Esophagus muscularis mucosa (tissue), 4 donors: ENCODE measurements around the gene PPP1R14C. TPM values are rescaled to one million over a fixed set of nuclear protein-coding genes. Genes with fewer than 3 reads are reported as not detected.

Source experiments
- DNase-seq: peaks from one replicate; pipeline ENCODE4 v3.0.0-alpha.2; 2017; ENCODE audit errors: extremely low spot score
- H3K27ac ChIP-seq, 4 donors: fragments of 200-600 bp; sonication (generic); replicated peaks in 1 of 4; 1 replicate in 3 of 4; 2 replicates in 1 of 4; pipeline ENCODE4 v1.5.1; 2016 to 2019; ENCODE audit warnings: mild to moderate bottlenecking in 1 of 4
- H3K27me3 ChIP-seq, 4 donors: fragments of 200-600 bp; sonication (generic); one replicate each; pipeline versions ENCODE4 v1.5.1 to v1.6.0; 2016 to 2019
- H3K36me3 ChIP-seq, 4 donors: fragments of 200-600 bp; sonication (generic); one replicate each; pipeline ENCODE4 v1.5.1; 2016 to 2019
- H3K4me1 ChIP-seq, 4 donors: fragments of 200-600 bp; sonication (generic); one replicate each; pipeline ENCODE4 v1.5.1; 2016 to 2019
- H3K4me3 ChIP-seq, 4 donors: fragments of 200-600 bp; sonication (generic); 1 replicate in 2 of 4; 2 replicates in 2 of 4; pipeline ENCODE4 v1.5.1; 2016 to 2019; ENCODE audit warnings: mild to moderate bottlenecking in 4 of 4, moderate library complexity in 1 of 4
- H3K9me3 ChIP-seq, 4 donors: fragments of 200-600 bp; sonication (generic); 1 replicate in 3 of 4; 2 replicates in 1 of 4; pipeline ENCODE4 v1.5.1; 2016 to 2019
- EP300 ChIP-seq: sonication (generic); formaldehyde crosslinking; IDR thresholded peaks from one replicate; pipeline ENCODE4 v1.6.1; 2017; ENCODE audit warnings: antibody characterized with exemption
- POLR2A ChIP-seq: fragments of 450-650 bp; IDR thresholded peaks from one replicate; pipeline ENCODE4 v1.6.1; 2017; ENCODE audit warnings: antibody characterized with exemption, moderate library complexity, mild to moderate bottlenecking, low read depth
- POLR2AphosphoS5 ChIP-seq, 2 donors: sonication (generic); formaldehyde crosslinking; IDR thresholded peaks; one replicate each; pipeline ENCODE4 v1.6.1; 2017; ENCODE audit warnings: antibody characterized with exemption in 2 of 2
- WGBS: methylation state at CpG from one replicate; pipeline ENCODE4 v1.1.5; 2018; 5-methylcytosine and 5-hydroxymethylcytosine counted together
- intact Hi-C: fragments of 100-400 bp; cut with DNase I; formaldehyde crosslinking; loops from one replicate; pipeline ENCODE4 v1.15.1; 2023
- total RNA-seq, 4 donors: library from RNA; depleted of rRNA; stranded (reverse); fragments of >200 nt; gene quantifications; one replicate each; pipeline versions ENCODE4 v1.1.0 to v1.2.1, GENCODE V29; 2016
- TF ChIP-seq, protein P1 (sequence below), 3 experiments: fragments of 200-600 bp in 2 of 3; fragments of 450-650 bp in 1 of 3; sonication (generic) in 2 of 3; IDR thresholded peaks; one replicate each; pipeline ENCODE4 v1.5.1; 2017 to 2019; ENCODE audit warnings: antibody characterized with exemption in 3 of 3, mild to moderate bottlenecking in 2 of 3, moderate library complexity in 1 of 3

The PPP1R14C gene
- total RNA-seq, 4 donors from 2014 or later = 0.26 to 0.40 TPM; not detected in 2

DNA sequence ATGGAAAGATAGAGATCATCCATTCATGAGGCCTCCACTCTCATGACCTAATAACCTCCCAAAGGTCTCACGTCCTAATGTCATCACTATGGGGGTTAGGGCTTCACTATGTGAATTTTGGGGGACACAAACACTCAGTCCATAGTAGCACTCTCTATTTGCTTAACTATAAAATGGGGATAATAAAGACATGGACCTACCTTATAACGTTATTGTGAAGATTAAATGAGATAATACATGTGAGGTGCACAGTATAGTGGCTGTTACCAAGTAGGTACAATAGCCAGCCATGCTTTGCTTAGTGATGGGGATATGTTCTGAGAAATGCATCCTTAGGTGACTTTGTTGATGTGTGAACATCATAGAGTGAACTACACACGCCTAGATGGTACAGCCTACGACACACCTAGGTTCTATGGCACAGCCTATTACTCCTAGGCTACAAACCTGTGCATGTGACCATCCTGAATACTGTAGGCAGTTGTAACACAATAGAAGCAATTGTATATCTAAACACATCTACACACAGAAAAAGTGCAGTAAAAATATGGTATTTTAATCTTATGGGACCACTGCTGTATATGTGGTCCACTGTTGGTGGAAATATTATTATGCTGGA is 39.7 kb downstream of the PPP1R14C start:
- H3K4me1 ChIP-seq = peaks cover 0 to 2% (median 0%) of the 10 kb centered on the region in 4 donors
- H3K27ac ChIP-seq = no peak overlapping the region
- no peak overlapping the region for H3K4me3 ChIP-seq
- no peaks in the 10 kb centered on the region for H3K36me3 ChIP-seq
- intact Hi-C loops = no loop called here
- 92% methylated on average over 4 of the region's 4 CpGs for WGBS
- TF ChIP-seq POLR2A (no peak), POLR2AphosphoS5 (IDR thresholded peaks at IDR 0.05) (no peak), EP300 (no peak)
- TF ChIP-seq, protein P1, sequence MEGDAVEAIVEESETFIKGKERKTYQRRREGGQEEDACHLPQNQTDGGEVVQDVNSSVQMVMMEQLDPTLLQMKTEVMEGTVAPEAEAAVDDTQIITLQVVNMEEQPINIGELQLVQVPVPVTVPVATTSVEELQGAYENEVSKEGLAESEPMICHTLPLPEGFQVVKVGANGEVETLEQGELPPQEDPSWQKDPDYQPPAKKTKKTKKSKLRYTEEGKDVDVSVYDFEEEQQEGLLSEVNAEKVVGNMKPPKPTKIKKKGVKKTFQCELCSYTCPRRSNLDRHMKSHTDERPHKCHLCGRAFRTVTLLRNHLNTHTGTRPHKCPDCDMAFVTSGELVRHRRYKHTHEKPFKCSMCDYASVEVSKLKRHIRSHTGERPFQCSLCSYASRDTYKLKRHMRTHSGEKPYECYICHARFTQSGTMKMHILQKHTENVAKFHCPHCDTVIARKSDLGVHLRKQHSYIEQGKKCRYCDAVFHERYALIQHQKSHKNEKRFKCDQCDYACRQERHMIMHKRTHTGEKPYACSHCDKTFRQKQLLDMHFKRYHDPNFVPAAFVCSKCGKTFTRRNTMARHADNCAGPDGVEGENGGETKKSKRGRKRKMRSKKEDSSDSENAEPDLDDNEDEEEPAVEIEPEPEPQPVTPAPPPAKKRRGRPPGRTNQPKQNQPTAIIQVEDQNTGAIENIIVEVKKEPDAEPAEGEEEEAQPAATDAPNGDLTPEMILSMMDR (IDR thresholded peaks at IDR 0.05) = no peak
- no peak for DNase-seq
- peaks cover 0 to 3% (median 0%) of the 10 kb centered on the region in 4 donors for H3K27me3 ChIP-seq
- no peaks in the 10 kb centered on the region for H3K9me3 ChIP-seq

DNA sequence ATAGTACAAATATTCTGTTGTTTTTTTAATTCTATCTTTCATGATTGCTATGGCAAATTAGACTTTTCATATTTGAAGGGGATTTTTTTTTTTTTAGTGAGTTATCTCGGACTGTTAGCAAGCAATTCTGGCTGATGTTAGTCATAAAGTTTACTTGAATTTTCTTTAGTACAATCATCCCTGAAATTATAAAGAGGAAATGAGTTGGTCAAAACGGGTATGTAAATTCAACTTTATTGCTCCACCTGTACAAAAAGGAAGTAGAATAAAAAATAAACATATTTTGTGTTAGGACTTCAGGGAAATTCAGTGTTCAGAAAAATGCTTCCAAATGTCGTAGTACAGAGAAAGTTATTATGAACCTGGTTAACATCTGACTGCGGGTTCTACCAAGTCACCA is 40.3 kb downstream of the PPP1R14C start:
- H3K9me3 ChIP-seq = no peaks in the 10 kb centered on the region
- no peak for DNase-seq
- peaks cover 0 to 2% (median 0%) of the 10 kb centered on the region in 4 donors for H3K4me1 ChIP-seq
- TF ChIP-seq EP300 = no peak
- no peak for TF ChIP-seq POLR2AphosphoS5 (IDR thresholded peaks at IDR 0.05)
- no peak for TF ChIP-seq POLR2A
- TF ChIP-seq, protein P1 (IDR thresholded peaks at IDR 0.05) = no peak
- 75% methylated on average over 4 of the region's 4 CpGs for WGBS
- intact Hi-C loops = no loop called here
- no peak overlapping the region for H3K27ac ChIP-seq
- no peaks in the 10 kb centered on the region for H3K36me3 ChIP-seq
- no peak overlapping the region for H3K4me3 ChIP-seq
- H3K27me3 ChIP-seq = peaks cover 0 to 3% (median 0%) of the 10 kb centered on the region in 4 donors

DNA sequence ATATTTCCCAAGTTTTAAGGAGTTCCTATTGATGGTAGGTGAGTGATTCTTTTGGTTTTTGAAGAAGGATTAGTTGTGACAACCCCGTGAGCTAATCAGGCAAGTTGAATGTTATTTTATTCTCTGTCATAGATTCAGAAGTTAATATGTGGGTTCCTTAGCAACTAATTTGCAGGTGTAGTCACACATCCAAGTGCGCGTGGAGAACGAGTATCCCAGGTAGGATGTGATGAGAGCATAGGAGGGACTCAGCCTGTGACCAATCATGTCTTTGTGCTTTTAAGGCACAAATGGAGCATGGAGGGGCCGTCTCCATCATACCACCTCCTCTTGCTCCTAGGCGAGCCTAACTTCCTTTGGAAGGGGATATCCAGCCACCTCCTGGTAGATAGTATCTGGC is 41.1 kb downstream of the PPP1R14C start:
- H3K27ac ChIP-seq = no peak overlapping the region
- H3K36me3 ChIP-seq = no peaks in the 10 kb centered on the region
- TF ChIP-seq POLR2A (no peak), POLR2AphosphoS5 (IDR thresholded peaks at IDR 0.05) (no peak), EP300 (no peak)
- TF ChIP-seq, protein P1 (IDR thresholded peaks at IDR 0.05) = no peak
- peaks cover 0 to 2% (median 0%) of the 10 kb centered on the region in 4 donors for H3K4me1 ChIP-seq
- intact Hi-C loops = no loop called here
- no peak overlapping the region for H3K4me3 ChIP-seq
- H3K27me3 ChIP-seq = peaks cover 0 to 3% (median 0%) of the 10 kb centered on the region in 4 donors
- H3K9me3 ChIP-seq = no peaks in the 10 kb centered on the region
- DNase-seq = no peak
- WGBS = 95% methylated on average over 6 of the region's 6 CpGs

DNA sequence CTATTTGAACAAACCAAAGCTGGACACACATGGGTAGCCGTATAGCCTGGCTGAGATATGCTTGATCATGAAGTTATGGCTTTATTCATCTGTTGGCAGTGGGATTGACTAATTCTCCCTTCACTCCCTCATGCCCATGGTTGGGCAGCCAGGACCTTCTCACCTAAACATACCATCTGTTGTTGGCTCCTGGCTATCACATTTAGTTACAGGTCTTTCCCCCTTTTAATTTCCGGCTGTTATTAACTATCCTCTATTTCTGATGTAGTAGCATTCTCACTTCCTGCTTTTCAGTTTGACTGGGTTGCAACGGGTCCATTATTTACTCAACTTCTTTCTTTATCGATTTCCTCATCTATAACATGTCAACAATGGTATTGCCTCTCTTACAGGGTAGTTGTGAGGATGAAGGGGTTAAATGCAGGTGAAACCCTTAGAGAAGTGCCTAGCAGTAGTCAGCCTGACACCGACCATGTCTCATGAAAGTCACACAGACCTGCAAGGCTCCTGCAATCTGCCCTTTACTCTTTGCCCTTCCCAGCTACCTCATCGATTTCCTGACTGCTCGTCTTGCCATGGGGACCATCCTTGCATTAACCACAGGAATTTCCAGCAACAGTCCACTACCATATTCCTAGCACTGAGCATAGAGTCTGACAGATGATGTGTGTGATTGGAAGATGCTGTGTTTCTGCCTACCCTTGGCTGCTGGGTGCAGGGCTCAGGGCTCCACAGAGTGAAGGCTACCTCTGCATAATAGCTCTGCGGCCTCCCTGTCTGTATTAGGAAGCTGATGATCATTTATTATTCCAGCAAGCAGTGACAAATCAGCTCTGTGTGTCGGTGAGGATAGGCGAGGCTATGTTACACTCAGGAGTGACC is 42.2 kb downstream of the PPP1R14C start:
- H3K9me3 ChIP-seq = no peaks in the 10 kb centered on the region
- TF ChIP-seq, protein P1 (IDR thresholded peaks at IDR 0.05) = no peak
- TF ChIP-seq POLR2A (no peak), EP300 (no peak), POLR2AphosphoS5 (IDR thresholded peaks at IDR 0.05) (no peak)
- WGBS = 84% methylated on average over 10 of the region's 10 CpGs
- H3K27ac ChIP-seq = no peak overlapping the region
- peaks cover 0 to 2% (median 0%) of the 10 kb centered on the region in 4 donors for H3K4me1 ChIP-seq
- peaks cover 0 to 3% (median 0%) of the 10 kb centered on the region in 4 donors for H3K27me3 ChIP-seq
- H3K4me3 ChIP-seq = no peak overlapping the region
- intact Hi-C loops = no loop called here
- no peaks in the 10 kb centered on the region for H3K36me3 ChIP-seq
- no peak for DNase-seq
